DMS53 treated with DMSO at 0.1 percent for 48 hours (cell line): ENCODE data around the gene TBC1D4.
"Not testable (repeated sequence)": the region's sequence is repeated elsewhere in the genome, so short reads cannot be mapped to it uniquely, and the experiment has no call there.

Source experiments
- DNase-seq: peaks from one replicate; lab custom pipeline; 2025; ENCODE audit not compliant: unreplicated experiment; lab: John Stamatoyannopoulos, UW

Gene TBC1D4

DNA sequence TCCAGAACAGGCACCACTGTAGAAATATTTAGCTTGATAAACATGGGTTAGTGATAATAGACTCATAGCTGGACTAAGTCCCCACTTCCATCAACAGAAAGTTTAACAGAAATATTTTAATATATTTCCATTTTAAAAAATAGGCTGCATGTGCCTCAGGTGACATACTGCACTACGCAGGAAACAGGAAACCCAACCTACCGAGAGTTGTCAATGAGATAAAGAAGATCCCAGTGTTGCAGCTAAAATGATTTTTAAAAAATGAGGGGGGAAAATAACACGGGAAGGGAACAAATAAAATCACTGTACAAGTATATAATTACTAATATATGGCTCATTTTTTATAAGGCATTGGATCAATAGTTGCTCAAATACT, 154.8 kb downstream of the TBC1D4 start:
- no peak for DNase-seq

DNA sequence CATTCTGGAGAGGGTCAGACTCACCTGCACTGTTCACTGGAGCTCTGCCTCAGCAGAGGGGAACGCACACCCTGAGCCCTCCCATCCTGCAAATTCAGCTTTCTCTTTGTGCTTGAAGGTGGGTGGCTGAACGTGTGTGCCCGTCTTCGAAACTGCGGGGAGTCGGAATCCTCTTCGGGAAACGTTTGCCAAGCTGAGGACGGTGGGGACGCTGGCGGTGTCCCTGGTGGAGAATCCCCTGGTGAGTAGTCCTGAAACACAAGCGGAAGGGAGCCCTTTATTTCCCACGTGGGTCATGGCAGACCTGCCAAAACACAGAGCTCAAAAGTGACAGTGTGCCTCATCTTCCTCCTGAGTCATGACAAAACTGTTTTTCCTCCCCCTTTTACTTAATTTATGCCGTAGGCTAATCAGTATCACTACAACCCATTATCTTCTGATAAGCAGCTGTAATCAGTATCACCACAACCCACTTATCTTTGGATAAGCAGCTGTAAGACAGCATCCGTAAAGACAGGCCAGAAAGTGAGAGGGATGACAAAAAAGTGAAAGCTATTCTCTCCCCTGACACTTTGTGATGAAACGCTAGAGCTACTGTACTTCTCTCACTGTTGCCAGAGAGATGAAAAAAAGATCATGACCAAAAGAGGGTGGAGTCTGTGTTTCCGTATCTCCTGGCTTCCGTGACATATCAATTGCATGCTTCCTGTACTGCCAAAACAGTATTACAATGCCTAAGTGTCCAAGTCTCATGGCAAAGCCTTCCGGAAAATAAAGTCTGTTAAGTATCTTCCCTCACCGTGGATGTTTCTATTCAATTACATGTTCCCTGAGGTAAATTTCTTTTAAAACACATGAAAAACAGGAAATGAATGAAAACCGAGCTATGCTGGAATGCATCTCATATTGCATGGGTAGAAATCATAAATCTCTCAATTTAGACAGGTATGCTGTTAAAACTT, 155.5 kb downstream of the TBC1D4 start:
- no peak for DNase-seq

GRCh38 chr13:75325711-75326110, 156.3 kb downstream of the TBC1D4 start:
- no peak for DNase-seq

GRCh38 chr13:75324413-75324940, 157.5 kb downstream of the TBC1D4 start:
- no peak for DNase-seq

- DNase-seq: no peak
Observed at GRCh38 chr13:75321084-75321483, 160.9 kb downstream of the TBC1D4 start.

- DNase-seq: no peak
Observed at GRCh38 chr13:75319254-75319653, 162.7 kb downstream of the TBC1D4 start.

DNA sequence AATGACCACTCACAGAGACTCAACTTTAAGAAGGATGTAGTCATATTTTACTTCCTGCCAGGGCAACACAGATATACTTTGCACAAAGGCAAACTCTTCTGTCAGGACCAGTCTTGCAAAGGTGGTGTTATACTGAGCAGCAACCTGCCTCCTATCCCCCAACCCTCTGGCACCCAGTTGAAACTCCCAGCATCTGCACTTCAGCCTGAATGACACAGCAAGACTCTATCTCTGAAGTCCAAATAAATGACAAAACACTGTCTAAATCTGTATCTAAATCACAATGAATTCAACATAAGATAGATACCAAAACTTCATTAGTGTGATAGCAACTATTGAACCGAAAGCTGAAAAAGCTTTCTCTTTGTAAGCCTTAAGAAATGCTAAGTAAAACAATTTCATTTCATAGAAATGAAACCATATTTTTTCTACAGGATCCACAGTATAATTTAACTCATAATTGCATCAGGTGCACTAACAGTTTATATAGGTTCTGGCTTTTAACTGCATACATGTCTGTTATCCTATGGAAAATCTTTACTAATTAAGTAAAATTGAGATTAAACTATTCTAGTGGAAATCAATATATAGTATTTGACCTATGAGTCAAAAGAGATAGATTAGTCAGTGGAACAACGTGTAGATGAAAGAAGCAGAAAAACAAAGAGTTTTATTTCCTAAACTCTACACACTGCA, 163.7 kb downstream of the TBC1D4 start:
- DNase-seq: no peak

DNA sequence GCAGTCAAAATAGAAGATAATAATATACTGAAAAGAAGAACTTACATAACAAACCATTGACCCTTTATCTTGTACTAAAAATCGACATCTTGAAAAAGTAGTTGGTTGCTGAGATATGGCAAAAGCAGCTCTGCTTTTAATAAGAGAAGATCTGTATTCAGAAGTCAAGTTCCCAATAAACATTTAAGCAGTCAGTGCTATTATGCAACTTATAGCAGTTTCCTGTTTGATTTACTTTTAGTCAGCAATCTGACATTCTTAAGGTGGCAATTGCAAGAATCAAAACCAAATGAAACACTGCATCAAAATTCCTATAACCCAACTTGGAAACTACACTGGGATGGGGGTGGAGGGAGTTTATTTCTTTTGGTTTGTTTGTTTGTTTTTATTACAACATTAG, 165.5 kb downstream of the TBC1D4 start:
- DNase-seq: no peak

- no peak for DNase-seq
Observed at GRCh38 chr13:75312884-75313520, 169.0 kb downstream of the TBC1D4 start.

DNA sequence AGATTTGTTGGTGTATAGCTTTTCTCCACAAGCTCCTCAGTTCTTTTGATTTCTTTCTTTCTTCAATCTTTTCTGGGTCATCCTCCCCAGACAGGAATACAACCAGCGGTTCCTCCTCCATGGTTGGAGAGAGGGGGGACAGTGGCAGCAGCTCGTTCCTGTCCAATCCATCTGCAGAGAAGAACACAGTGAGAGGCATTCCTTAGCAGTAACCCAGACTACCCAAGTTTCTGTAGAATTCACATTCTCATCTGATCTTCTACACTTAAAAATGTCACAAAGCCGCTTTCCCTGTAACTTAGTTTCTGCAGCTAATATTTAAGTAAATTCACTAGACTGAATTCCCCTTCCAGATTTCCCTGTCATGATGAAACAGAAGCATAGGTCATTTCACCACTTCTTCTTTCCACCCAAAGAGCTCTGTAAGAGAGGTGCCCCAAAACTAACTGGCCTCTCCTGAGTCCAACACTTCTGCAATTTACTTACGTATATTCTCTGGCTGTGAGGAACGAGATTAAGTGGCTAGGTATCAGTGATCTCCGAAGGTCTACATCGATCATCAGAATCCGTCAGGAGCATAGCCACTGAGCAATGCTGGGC, 171.9 kb downstream of the TBC1D4 start:
- no peak for DNase-seq

DNA sequence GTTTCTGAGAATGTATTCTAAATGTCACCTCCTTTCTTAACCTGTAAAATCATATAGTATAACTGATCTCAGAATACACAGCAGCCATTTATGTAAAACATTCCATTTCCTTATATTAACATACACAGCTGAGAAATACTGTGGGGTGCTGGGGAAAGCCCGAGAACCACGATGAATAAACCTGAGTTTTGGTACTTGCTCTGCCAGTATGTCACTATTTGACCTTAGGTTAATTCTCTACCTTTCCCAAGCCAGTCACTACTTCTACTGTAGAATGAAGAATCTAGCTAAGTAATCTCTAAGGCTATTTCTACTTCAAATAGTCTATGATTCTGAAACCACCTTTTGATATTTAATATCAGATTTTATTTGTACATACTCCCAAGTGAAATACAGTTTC, 173.7 kb downstream of the TBC1D4 start:
- no peak for DNase-seq

- DNase-seq: no peak
Observed at GRCh38 chr13:75307370-75307949, 174.5 kb downstream of the TBC1D4 start.

GRCh38 chr13:75306967-75307366, 175.0 kb downstream of the TBC1D4 start:
- DNase-seq: not testable (repeated sequence)

GRCh38 chr13:75305059-75305458, 176.9 kb downstream of the TBC1D4 start:
- DNase-seq: no peak

DNA sequence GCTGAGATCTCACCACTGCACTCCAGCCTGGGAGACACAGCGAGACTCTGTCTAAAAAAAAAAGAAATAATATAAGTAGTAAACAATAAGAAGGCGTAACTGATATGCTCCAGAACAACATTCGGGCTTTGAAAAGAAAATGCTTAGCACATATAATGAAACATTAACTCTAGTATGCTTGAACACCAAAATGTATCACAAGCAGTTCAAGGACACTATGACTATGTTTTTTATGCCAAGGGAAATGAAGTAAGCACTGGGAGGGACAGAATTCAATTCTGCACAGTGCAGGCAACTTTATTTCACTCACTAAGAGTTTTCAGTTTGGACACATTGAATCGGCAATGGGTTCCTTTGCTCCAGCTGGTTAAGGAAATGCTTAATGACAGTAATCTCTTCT, 178.7 kb downstream of the TBC1D4 start:
- DNase-seq: no peak

GRCh38 chr13:75302071-75302698, 179.8 kb downstream of the TBC1D4 start:
- no peak for DNase-seq

DNA sequence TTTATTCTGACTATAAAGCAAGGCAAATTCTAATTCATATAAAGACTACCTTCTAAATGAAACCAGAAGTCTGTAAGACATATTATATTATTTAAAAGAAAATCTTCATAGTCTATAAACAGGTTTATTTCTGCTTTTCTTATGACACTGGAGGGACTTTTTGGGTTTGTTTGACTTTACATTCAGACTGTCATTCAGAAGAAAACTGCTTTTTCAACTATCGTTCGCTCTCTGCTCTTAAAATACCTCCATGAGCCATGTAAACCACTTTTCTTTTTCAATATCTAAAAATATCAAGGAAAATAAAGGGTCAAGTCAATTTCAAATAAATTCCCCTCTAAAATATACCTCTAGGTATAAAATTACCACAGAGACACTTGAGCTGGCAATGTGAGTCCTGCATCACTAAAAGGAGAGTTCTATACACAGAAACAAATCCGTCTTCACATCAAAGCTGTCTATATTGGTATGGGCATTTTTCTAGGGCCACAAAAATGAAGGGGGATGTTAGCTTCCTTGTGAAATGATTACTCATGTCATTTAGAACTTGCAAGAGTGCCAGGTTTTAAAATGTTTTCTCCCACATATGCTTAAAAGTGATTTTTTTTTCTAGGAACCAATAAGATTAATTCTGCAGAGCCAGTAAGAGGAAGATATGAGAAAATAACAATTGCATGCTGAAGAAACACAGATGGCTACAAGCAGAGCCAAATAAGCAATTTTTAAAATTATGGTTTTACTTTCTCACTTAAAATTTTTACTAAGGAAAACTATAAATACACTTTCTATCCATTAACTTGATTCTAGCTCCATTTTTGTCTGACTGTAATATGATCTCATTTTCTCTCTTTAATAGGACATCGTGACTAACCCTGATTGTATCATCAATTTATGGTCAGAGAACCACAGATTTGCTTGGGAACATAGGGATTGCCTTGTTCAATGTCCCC, 181.8 kb downstream of the TBC1D4 start:
- DNase-seq: no peak

DNA sequence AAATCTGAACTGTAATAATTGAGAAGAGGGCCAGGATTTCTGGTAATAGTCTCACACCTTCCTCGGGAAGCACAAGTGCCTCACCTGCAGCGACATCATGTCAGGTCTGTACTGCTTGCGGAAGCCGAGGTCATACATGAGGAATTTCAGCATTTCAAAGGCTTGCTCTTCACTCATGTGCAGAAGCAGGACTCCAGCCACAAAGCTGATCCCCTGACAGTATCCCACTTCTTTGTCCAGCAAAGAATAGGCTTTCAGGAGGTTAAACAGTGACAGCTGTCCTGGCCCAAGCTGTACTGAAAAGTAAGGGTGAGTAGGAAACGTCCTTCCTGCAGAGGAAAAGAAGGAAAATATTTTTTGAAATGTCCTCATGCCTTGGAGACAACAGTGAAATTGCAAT, 182.7 kb downstream of the TBC1D4 start:
- no peak for DNase-seq

- no peak for DNase-seq
Observed at GRCh38 chr13:75296641-75297040, 185.3 kb downstream of the TBC1D4 start.
